Superior temporal gyrus (tissue), 1 donor: ENCODE results near the gene CACNA2D3.

ENCODE experiments used
- DNase-seq: peaks from one replicate; pipeline ENCODE4 v3.0.0-alpha.2; 2016; ENCODE audit errors: extremely low spot score

The CACNA2D3 gene

GRCh38 chr3:54215521-54215920 lies 93.2 kb downstream of the CACNA2D3 start:
- no peak for DNase-seq

GRCh38 chr3:54217828-54218227 lies 95.5 kb downstream of the CACNA2D3 start:
- no peak for DNase-seq

- no peak for DNase-seq
These were observed 100.0 kb downstream of the CACNA2D3 start for GRCh38 chr3:54222316-54222715.

- no peak for DNase-seq
These were observed 100.7 kb downstream of the CACNA2D3 start for GRCh38 chr3:54223063-54223462.

GRCh38 chr3:54225841-54226528 lies 103.6 kb downstream of the CACNA2D3 start:
- DNase-seq, result no peak

GRCh38 chr3:54228806-54229205 lies 106.5 kb downstream of the CACNA2D3 start:
- no peak for DNase-seq

- no peak for DNase-seq
These were observed 110.3 kb downstream of the CACNA2D3 start for GRCh38 chr3:54232618-54233017.

- DNase-seq, result no peak
These were observed 113.6 kb downstream of the CACNA2D3 start for GRCh38 chr3:54235998-54236397.

GRCh38 chr3:54237109-54237508 lies 114.8 kb downstream of the CACNA2D3 start:
- no peak for DNase-seq

GRCh38 chr3:54237788-54238502 lies 115.6 kb downstream of the CACNA2D3 start:
- DNase-seq, result no peak

GRCh38 chr3:54240309-54240708 lies 118.0 kb downstream of the CACNA2D3 start:
- no peak for DNase-seq

- peak; percentile 44 for DNase-seq
These were observed 120.9 kb downstream of the CACNA2D3 start for GRCh38 chr3:54243056-54243931.

- no peak for DNase-seq
These were observed 121.8 kb downstream of the CACNA2D3 start for GRCh38 chr3:54243960-54244682.

GRCh38 chr3:54251705-54252104 lies 129.4 kb downstream of the CACNA2D3 start:
- no peak for DNase-seq

- DNase-seq, result no peak
These were observed 134.9 kb downstream of the CACNA2D3 start for GRCh38 chr3:54257125-54257720.

GRCh38 chr3:54259636-54260035 lies 137.3 kb downstream of the CACNA2D3 start:
- no peak for DNase-seq

GRCh38 chr3:54261141-54261540 lies 138.8 kb downstream of the CACNA2D3 start:
- DNase-seq, result no peak

- DNase-seq, result no peak
These were observed 140.2 kb downstream of the CACNA2D3 start for GRCh38 chr3:54262541-54262940.

- no peak for DNase-seq
These were observed 140.6 kb downstream of the CACNA2D3 start for GRCh38 chr3:54262946-54263345.

- DNase-seq, result no peak
These were observed 141.7 kb downstream of the CACNA2D3 start for GRCh38 chr3:54264050-54264449.

- peak; percentile 45 for DNase-seq
These were observed 148.6 kb downstream of the CACNA2D3 start for GRCh38 chr3:54270816-54271526.
